ENCODE results near the gene ZNF695. TPM values are rescaled to one million over a fixed set of nuclear protein-coding genes. Genes with fewer than 3 reads are reported as not detected.
A peak's percentile ranks its signal among the peaks of the same experiment; 100 is the strongest.

Gene ZNF695
- total RNA-seq, 4 donors from 2014 or later: 0.22 TPM; not detected in 3

DNA sequence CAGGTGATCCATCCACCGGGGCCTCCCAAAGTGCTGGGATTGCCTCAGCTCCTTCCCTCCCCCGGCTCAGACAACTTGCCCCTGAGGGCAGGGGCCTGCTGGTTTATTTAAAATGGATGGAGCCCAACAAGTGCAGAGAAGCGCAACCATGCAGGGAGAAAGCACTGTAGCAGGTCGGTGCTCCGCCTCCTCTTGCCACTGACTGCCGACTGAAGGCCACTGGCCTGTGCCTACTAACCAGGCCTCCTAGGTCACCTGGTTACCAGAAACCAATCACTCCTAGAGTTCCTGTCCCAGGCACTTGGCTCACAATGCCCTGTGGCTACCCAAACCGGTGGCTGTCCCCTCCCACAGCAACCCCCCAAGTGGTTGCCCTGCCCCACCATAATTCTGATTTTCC is 35.9 kb downstream of the ZNF695 start:
- 96 to 97% methylated on average over 7 of the region's 7 CpGs for WGBS, 2 donors
- H3K27me3 ChIP-seq: no peaks in the 10 kb centered on the region
- H3K4me1 ChIP-seq: no peaks in the 10 kb centered on the region

DNA sequence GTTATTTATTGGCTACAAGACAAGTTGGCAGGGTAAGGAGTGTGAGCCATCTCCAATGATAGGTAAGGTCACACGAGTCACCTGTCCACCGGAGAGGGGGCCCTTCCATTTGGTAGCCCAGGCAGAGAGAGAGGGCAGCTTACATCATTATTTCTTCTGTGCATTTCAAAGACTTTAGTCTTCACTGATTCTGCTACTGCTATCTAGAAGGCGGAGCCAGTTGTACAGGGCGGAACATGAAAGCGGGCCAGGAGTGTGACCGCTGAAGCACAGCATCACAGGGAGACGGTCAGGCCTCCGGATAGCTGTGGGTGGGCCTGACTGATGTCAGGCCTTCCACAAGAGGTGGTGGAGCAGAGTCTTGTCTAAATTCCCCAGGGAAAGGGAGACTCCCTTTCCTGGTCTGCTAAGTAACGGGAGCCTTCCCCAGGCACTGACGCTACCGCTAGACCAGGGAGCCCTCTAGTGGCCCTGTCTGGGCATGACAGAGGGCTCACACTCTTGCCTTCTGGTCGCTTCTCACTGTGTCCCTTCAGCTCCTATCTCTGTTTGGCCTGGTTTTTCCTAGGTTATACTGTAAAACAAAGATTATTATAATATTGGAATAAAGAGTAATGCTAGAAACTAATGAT is 36.7 kb downstream of the ZNF695 start:
- 74 to 79% methylated on average over 12 of the region's 12 CpGs for WGBS, 2 donors
- peaks cover 0 to 16% (median 0%) of the 10 kb centered on the region in 4 donors for H3K9me3 ChIP-seq

More for the DNA sequence above, 35.9 kb downstream of the ZNF695 start:
- DNase-seq (ENCODE audit: low spot score in 2 of 2): no peak
- no peaks in the 10 kb centered on the region for H3K36me3 ChIP-seq
- H3K27ac ChIP-seq: no peak overlapping the region
- no peak overlapping the region for H3K4me3 ChIP-seq
- TF ChIP-seq, protein P1, sequence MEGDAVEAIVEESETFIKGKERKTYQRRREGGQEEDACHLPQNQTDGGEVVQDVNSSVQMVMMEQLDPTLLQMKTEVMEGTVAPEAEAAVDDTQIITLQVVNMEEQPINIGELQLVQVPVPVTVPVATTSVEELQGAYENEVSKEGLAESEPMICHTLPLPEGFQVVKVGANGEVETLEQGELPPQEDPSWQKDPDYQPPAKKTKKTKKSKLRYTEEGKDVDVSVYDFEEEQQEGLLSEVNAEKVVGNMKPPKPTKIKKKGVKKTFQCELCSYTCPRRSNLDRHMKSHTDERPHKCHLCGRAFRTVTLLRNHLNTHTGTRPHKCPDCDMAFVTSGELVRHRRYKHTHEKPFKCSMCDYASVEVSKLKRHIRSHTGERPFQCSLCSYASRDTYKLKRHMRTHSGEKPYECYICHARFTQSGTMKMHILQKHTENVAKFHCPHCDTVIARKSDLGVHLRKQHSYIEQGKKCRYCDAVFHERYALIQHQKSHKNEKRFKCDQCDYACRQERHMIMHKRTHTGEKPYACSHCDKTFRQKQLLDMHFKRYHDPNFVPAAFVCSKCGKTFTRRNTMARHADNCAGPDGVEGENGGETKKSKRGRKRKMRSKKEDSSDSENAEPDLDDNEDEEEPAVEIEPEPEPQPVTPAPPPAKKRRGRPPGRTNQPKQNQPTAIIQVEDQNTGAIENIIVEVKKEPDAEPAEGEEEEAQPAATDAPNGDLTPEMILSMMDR (IDR thresholded peaks at IDR 0.05): no peak
- TF ChIP-seq EP300 (IDR thresholded peaks at IDR 0.05) (no peak), POLR2A (IDR thresholded peaks at IDR 0.05) (no peak)
- H3K9me3 ChIP-seq: peaks cover 0 to 17% (median 0%) of the 10 kb centered on the region in 4 donors

DNA sequence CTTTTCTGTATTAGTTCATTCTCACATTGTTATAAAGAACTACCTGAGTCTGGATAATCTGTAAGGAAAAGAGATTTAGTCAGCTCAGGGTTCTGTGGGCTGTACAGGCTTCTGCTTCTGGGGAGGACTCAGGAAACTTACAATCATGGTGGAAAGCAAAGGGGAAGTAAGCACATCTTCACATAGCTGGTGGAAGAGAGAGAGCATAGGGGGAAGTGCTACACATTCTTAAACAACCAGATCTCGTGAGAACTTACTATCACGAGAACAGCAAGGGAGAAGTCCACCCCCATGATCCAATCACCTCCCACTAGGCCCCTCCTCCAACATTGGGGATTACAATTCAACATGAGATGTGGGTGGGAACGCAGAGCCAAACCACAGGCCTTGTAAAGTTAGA is 38.2 kb downstream of the ZNF695 start:
- Histone ChIP-seq H3K9me3 (peaks cover 0 to 16% (median 0%) of the 10 kb centered on the region in 4 donors), H3K27ac (no peak overlapping the region), H3K27me3 (no peaks in the 10 kb centered on the region), H3K4me1 (no peaks in the 10 kb centered on the region), H3K4me3 (no peak overlapping the region), H3K36me3 (no peaks in the 10 kb centered on the region)
- WGBS, 2 donors: 80 to 90% methylated on average over 3 of the region's 3 CpGs
- TF ChIP-seq POLR2A (IDR thresholded peaks at IDR 0.05): no peak
- TF ChIP-seq EP300 (IDR thresholded peaks at IDR 0.05): no peak
- TF ChIP-seq, protein P1 (IDR thresholded peaks at IDR 0.05): no peak
- no peak for DNase-seq (ENCODE audit: low spot score in 2 of 2)

More for the DNA sequence above, 36.7 kb downstream of the ZNF695 start:
- no peak overlapping the region for H3K27ac ChIP-seq
- no peaks in the 10 kb centered on the region for H3K27me3 ChIP-seq
- TF ChIP-seq POLR2A (IDR thresholded peaks at IDR 0.05) (no peak), EP300 (IDR thresholded peaks at IDR 0.05) (no peak)
- TF ChIP-seq, protein P1 (IDR thresholded peaks at IDR 0.05): peak; percentile 33 to 65 (median 57)
- no peaks in the 10 kb centered on the region for H3K4me1 ChIP-seq
- peak in 1 of 2 donors; percentile 57 for DNase-seq (ENCODE audit: low spot score in 2 of 2)
- H3K4me3 ChIP-seq: no peak overlapping the region
- no peaks in the 10 kb centered on the region for H3K36me3 ChIP-seq

DNA sequence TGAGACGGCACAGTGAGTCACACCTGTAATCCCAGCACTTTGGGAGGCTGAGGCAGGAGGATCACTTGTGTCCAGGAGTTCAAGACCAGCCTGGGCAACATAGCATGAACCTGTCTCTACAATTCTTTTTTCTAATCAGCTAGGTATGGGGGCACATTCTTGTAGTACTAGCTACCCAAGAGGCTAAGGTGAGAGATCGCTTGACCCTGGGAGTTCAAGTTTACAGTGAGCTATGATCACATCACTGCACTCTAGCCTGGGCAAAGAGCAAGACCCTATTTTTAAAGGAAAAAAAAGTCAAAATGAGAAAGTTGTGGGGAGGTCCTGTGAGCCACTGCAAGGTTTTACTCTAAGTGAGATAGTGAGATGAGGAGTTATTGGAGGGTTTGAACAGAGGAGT is 41.4 kb downstream of the ZNF695 start:
- TF ChIP-seq, protein P1 (IDR thresholded peaks at IDR 0.05): no peak
- TF ChIP-seq POLR2A (IDR thresholded peaks at IDR 0.05): no peak
- TF ChIP-seq EP300 (IDR thresholded peaks at IDR 0.05): no peak
- Histone ChIP-seq H3K27me3 (no peaks in the 10 kb centered on the region), H3K27ac (no peak overlapping the region), H3K4me3 (no peak overlapping the region), H3K4me1 (no peaks in the 10 kb centered on the region), H3K9me3 (peaks cover 0 to 16% (median 0%) of the 10 kb centered on the region in 4 donors), H3K36me3 (no peaks in the 10 kb centered on the region)
- 94 to 100% methylated on average over 2 of the region's 2 CpGs for whole genome bisulfite sequencing, 2 donors
- DNase-seq (ENCODE audit: low spot score in 2 of 2): no peak

DNA sequence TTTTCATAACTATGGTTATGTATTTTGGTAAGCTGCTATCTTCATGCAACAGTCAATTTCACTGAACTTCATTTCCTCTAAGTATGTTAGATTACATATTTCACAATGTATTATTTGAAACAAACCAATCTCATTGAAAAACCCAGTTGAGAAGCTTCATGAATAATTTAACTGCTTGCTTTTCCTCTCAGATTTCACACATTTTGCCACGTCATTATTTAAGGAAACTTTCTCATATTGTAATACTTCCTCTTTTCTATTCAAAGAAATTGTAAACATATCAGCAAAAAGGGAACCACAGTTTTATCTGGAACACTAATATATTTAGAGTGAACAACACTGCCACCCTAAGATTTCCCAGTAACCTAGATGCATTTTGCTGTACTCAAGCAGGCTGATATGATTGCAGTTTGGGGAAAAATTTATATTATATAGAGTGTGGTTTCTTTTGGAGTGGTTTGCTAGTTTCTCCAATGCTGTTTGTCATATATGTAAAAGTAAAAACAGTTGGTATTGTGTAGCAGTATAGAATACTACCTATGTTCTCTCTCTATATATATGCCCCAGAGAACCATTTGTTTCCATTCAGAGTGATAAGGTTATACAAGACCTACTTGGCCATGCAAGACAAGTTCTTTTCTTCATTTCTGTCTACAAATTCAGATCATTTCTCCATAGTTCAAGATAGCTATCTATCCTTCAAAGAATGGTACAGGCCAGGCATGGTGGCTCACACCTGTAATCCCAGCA is 47.7 kb downstream of the ZNF695 start:
- Histone ChIP-seq H3K9me3 (no peaks in the 10 kb centered on the region), H3K36me3 (no peaks in the 10 kb centered on the region), H3K27me3 (no peaks in the 10 kb centered on the region), H3K4me3 (no peak overlapping the region), H3K27ac (peak overlapping the region in 3 of 4 donors; percentile 9 to 61 (median 50)), H3K4me1 (peaks cover 0 to 6% (median 2%) of the 10 kb centered on the region in 4 donors)
- TF ChIP-seq EP300 (IDR thresholded peaks at IDR 0.05) (peak; percentile 33 to 53), POLR2A (IDR thresholded peaks at IDR 0.05) (no peak)
- TF ChIP-seq, protein P1 (IDR thresholded peaks at IDR 0.05): peak in 2 of 5 experiments; percentile 14 to 24
- WGBS, 2 donors: 13 to 20% methylated on average over 1 of the region's 1 CpG
- DNase-seq (ENCODE audit: low spot score in 2 of 2): no peak
